HepG2 (cell line): ENCODE measurements around the gene FRMD5.

Experiments
- MAFF ChIP-seq: IDR thresholded peaks from 2 replicates; pipeline ENCODE4 v1.6.1; 2011; ENCODE audit warnings: low read depth, low read length, improper control_type of control experiment
- ZNF543 ChIP-seq: sonication (generic); formaldehyde crosslinking; IDR thresholded peaks from 2 replicates; pipeline ENCODE4 v1.4.0; 2020; ENCODE audit warnings: mild to moderate bottlenecking, missing genetic modification reagents

GRCh38 chr15:43934480-43934879 lies 260.6 kb downstream of the FRMD5 start:
- TF ChIP-seq MAFF (no peak), ZNF543 (CRISPR knock-in tag) (no peak)
